ENCODE data around the gene KDM1A.

GRCh38 chr1:23079025-23079424 is 59.8 kb downstream of the KDM1A start:
- TF ChIP-seq CTCF (IDR thresholded peaks at IDR 0.05; ENCODE audit: insufficient read depth, low read length), result no peak
- no peak for TF ChIP-seq GABPA (IDR thresholded peaks at IDR 0.05; ENCODE audit: low read depth)
- TF ChIP-seq REST (IDR thresholded peaks at IDR 0.05; ENCODE audit: insufficient replicate concordance, low read depth), result no peak
- TF ChIP-seq POLR2AphosphoS5 (IDR thresholded peaks at IDR 0.05; ENCODE audit: low read depth), result no peak; the same call in 1 of the 2 replicates
